Natural killer cell treated with Interleukin-12 subunit alpha and Interleukin-12 subunit beta and Interleukin-15 and Interleukin-18, amount 100 ng/mL, for 72 hours (primary cell): Measurements from ENCODE around the gene DMBX1. TPM values are rescaled to one million over a fixed set of nuclear protein-coding genes. Genes with fewer than 3 reads are reported as not detected.
A peak's percentile ranks its signal among the peaks of the same experiment; 100 is the strongest.

ENCODE experiments used
- ATAC-seq, 2 donors: fragments of 150-1000 bp; cut with Tn5 transposase in 1 of 2; sonication (Bioruptor Pico), chemical (Tn5 transposase) in 1 of 2; 2 replicates each; pipeline ENCODE4 v1.10.0; 2021
- DNase-seq: peaks from one replicate; pipeline ENCODE4 v3.0.0; 2022; ENCODE audit warnings: low spot score
- H3K27ac Mint-ChIP-seq, 2 donors: 1 replicate in 1 of 2; 2 replicates in 1 of 2; pipeline ENCODE4 v1.8.0; 2022; ENCODE audit warnings: mixed read lengths in 2 of 2, mild to moderate bottlenecking in 1 of 2, moderate library complexity in 1 of 2
- H3K27me3 Mint-ChIP-seq, 2 donors: 1 replicate in 1 of 2; 2 replicates in 1 of 2; pipeline ENCODE4 v1.8.0; 2022; ENCODE audit warnings: mixed read lengths in 2 of 2
- H3K36me3 Mint-ChIP-seq: one replicate; pipeline ENCODE4 v1.8.0; 2022; ENCODE audit warnings: mixed read lengths
- H3K4me1 Mint-ChIP-seq, 2 donors: 1 replicate in 1 of 2; 2 replicates in 1 of 2; pipeline ENCODE4 v1.8.0; 2022; ENCODE audit warnings: low read depth in 2 of 2, mixed read lengths in 2 of 2, mild to moderate bottlenecking in 1 of 2
- H3K4me3 Mint-ChIP-seq: one replicate; pipeline ENCODE4 v1.8.0; 2022; ENCODE audit warnings: mixed read lengths
- H3K9me3 Mint-ChIP-seq: 2 replicates; pipeline ENCODE4 v1.8.0; 2022; ENCODE audit warnings: mixed read lengths
- total RNA-seq, 2 donors: library from RNA; stranded (reverse); gene quantifications; one replicate each; pipeline ENCODE4 v1.2.3, GENCODE V29; 2022

The DMBX1 gene
- total RNA-seq, 2 donors from 2014 or later = 0.26 to 0.47 TPM

DNA sequence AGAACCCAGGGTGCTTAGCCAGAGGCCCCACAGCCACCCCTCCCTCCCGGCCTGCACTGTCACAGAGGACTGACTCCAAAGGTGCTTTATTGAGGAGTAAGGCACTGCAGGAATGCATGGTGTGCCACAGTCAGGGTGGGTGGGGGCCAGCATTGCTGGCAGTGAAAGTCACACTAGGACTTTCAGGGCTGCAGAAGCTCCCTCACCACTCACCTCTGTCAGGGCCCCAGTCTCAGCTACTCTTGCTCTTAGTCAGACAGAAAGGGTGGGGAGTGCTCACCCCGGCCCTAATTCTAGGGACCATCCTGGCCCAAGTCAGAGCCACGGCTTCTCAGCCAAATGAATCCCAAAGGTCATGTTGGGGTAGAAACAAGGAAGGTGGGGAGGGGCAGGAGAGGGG, 42.5 kb downstream of the DMBX1 start:
- Mint-ChIP-seq H3K27ac (no peak overlapping the region), H3K9me3 (no peaks in the 10 kb centered on the region), H3K27me3 (peaks cover 26% of the 10 kb centered on the region in 2 donors), H3K36me3 (no peaks in the 10 kb centered on the region), H3K4me3 (peak overlapping the region; percentile 11), H3K4me1 (peaks cover 15 to 19% of the 10 kb centered on the region in 2 donors)
- ATAC-seq (peak in 1 of 2 donors; percentile 36), DNase-seq (no peak)

DNA sequence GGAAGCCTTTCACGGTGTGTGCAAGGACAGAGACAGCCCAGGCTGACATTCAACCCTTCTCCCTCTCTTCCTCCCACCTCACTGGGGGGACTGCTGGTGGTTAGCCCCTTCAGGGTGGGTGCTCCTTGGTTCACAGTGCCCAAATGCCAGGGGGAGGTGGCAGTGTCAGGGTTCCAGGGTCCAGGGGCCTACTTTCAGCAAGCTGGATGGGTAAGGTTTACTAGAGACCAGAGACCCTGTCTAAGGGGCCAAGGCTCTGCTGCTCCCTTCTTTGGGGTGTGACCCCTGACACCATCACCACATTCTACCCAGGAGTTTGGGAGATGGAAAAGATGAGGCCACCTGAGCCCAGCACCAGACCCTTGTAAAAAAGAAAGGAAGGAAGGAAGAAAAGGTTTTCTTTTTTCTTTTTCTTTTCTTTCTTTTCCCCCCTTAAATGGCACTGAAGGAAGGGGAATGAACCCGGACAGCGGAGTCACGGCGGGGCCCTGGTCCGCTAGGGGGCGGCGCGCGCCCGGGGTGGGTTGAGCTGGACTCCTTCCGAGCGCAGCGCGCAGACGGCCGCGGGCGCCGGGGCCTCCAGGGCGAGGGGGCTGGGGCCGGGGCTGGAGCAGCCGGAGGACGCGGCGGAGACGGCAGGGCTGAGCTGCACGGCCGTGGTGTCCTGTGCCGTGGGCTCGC, 43.0 kb downstream of the DMBX1 start:
- Mint-ChIP-seq H3K36me3 (no peaks in the 10 kb centered on the region), H3K9me3 (no peaks in the 10 kb centered on the region), H3K27me3 (peaks cover 27 to 32% of the 10 kb centered on the region in 2 donors), H3K4me3 (peak overlapping the region; percentile 12), H3K4me1 (peaks cover 15 to 19% of the 10 kb centered on the region in 2 donors), H3K27ac (no peak overlapping the region)
- ATAC-seq (peak; percentile 82 to 86), DNase-seq (peak; percentile 81)

DNA sequence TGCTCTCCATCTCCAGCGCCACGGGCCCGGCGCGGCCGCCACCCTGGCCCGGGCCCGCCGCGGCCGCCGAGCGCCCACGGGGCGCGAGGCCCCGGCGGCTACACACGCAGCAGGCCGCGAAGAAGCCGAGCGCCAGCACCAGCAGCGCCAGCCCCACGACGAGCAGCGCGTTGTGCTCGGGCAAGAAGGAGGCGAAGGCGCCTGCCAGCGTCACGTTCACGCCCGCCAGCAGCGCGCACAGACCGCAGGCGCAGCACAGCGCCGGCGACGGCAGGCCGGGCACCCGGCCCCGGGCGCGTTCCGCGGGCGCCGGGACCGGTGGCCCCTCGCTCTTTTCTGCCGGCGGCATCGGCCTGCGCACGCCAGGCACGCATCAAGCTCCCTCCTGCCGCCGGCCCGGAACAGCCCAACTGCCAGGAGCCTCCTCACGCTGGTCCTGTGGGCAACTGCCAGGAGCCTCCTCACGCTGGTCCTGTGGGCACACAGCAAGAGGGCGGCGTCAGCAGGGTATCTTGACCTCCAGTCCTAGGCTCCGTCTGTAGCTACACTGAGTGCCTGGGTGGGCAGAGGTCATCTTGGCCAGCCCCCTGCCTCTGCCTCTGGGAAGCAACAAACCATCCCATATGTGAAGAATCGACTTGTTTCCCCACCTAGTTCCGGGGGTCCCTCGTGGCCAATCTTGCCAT, 43.7 kb downstream of the DMBX1 start:
- Mint-ChIP-seq H3K4me3 (peak overlapping the region; percentile 84), H3K27me3 (peaks cover 26 to 32% of the 10 kb centered on the region in 2 donors), H3K27ac (peak overlapping the region in 1 of 2 donors; percentile 37), H3K9me3 (no peaks in the 10 kb centered on the region), H3K36me3 (no peaks in the 10 kb centered on the region), H3K4me1 (peaks cover 14 to 17% of the 10 kb centered on the region in 2 donors)
- ATAC-seq (peak; percentile 72 to 80), DNase-seq (no peak)

DNA sequence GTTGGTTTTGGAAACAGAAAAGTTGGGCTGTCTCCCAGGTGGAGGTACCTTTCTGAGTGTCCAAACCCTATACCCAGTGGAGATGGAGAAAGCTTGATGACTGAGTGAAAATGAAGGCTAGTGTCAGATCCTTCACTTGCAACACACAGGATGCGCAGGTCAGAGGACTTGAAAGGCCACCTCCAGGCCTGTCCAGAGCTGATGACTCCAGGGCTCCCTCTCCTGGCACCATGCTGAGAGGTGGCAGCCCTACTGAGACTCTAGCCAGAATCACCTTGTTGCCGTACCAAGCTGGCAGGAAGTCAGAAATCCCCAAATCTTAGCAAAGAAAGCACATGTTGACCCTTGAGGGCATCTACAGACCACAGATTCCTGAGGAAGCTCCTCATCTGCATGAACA, 45.4 kb downstream of the DMBX1 start:
- H3K4me3 Mint-ChIP-seq = peak overlapping the region; percentile 2
- peaks cover 18 to 21% of the 10 kb centered on the region in 2 donors for H3K27me3 Mint-ChIP-seq
- no peaks in the 10 kb centered on the region for H3K9me3 Mint-ChIP-seq
- H3K4me1 Mint-ChIP-seq = peaks cover 4 to 5% of the 10 kb centered on the region in 2 donors
- no peak overlapping the region for H3K27ac Mint-ChIP-seq
- DNase-seq (no peak), ATAC-seq (no peak)
- H3K36me3 Mint-ChIP-seq = no peaks in the 10 kb centered on the region

DNA sequence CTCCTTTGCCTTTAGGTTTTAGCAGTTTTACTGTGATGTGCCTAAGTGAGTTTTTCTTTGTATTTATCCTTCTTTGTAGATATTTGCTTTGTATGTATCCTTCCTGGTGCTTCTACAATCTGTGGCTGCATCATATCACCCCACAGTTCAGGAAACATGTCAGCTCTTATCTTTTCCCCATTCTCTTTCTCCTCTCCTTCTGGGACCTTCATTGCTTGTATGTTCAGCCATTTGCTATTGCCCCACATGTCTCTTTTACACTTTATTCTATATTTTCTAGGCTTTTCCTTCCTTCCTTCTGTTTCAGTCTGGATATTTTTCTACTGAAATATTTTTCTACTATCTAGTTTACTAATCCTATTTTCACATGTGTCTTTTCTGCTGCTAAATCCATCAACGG, 46.9 kb downstream of the DMBX1 start:
- no peak for DNase-seq
- no peak for ATAC-seq
- Mint-ChIP-seq H3K9me3 (no peaks in the 10 kb centered on the region), H3K27ac (no peak overlapping the region), H3K27me3 (peaks cover 24 to 27% of the 10 kb centered on the region in 2 donors), H3K36me3 (no peaks in the 10 kb centered on the region), H3K4me1 (peaks cover 4 to 5% of the 10 kb centered on the region in 2 donors), H3K4me3 (no peak overlapping the region)

DNA sequence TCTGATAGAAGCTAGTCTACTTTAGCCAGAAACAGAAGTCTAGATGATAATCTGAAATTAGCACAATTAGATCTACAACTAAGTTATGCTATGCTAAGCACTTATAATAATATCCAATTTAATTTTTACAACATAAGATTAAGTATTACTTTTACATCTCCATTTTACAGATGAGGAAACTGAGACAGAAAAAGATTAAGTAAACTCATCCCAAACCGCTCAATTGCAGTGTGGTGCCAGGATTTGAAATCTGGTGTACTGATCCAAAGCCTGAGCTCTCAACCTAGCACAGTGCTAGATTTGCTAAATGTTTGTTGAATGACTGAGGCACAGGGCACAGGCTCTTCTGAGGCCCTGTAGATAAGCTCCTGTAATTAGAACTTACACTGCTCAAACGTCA, 48.0 kb downstream of the DMBX1 start:
- ATAC-seq = no peak
- Mint-ChIP-seq H3K9me3 (no peaks in the 10 kb centered on the region), H3K4me1 (peaks cover 4 to 5% of the 10 kb centered on the region in 2 donors), H3K27ac (no peak overlapping the region), H3K36me3 (no peaks in the 10 kb centered on the region), H3K27me3 (peaks cover 29 to 37% of the 10 kb centered on the region in 2 donors), H3K4me3 (no peak overlapping the region)
- no peak for DNase-seq

DNA sequence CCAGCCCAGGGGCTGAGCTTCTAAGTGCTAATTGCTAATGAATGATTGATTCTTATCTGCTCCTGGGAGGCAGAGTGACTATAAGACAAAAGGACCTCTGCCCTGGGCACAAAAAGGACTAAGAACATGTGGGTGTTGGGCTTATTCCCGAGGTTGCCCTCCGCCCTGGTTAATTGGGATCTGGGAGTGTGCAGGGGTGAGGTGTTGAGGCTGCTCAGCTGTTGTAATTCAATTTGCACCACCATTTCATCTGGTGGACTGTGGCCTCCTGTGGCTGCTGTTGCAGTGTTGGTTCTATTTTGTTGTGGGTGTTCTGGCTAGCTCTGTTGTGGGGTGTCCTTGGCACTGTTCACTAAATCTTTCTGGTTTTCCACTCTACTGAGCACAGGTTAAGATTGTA, 48.5 kb downstream of the DMBX1 start:
- no peaks in the 10 kb centered on the region for H3K36me3 Mint-ChIP-seq
- no peak overlapping the region for H3K27ac Mint-ChIP-seq
- no peak for ATAC-seq
- no peak for DNase-seq
- H3K4me1 Mint-ChIP-seq = peaks cover 4 to 5% of the 10 kb centered on the region in 2 donors
- H3K9me3 Mint-ChIP-seq = no peaks in the 10 kb centered on the region
- no peak overlapping the region for H3K4me3 Mint-ChIP-seq
- peaks cover 34 to 42% of the 10 kb centered on the region in 2 donors for H3K27me3 Mint-ChIP-seq

Other genes starting within 250 kb of the DMBX1 start
- gene RAD54L, start 242.1 kb upstream of the DMBX1 start, total RNA-seq = 10 to 100 TPM; 23.3 to 87.5 TPM
- gene LRRC41, start 186.2 kb upstream of the DMBX1 start, total RNA-seq = 10 to 100 TPM; 43.2 to 45.5 TPM
- 100 to 1,000 TPM; 236 to 253 TPM for gene UQCRH, start 186.1 kb upstream of the DMBX1 start, total RNA-seq
- gene NSUN4, start 149.0 kb upstream of the DMBX1 start, total RNA-seq = 10 to 100 TPM; 24.0 to 43.8 TPM
- 1 to 10 TPM; 4.1 to 6.6 TPM for gene FAAH, start 95.5 kb upstream of the DMBX1 start, total RNA-seq
- gene KNCN, start 61.8 kb downstream of the DMBX1 start, total RNA-seq = not detected
- 10 to 100 TPM; 63.7 to 89.9 TPM for gene MKNK1, start 114.4 kb downstream of the DMBX1 start, total RNA-seq
- gene MOB3C, start 127.0 kb downstream of the DMBX1 start, total RNA-seq = 10 to 100 TPM; 12.3 to 20.7 TPM
- gene ATPAF1, start 178.5 kb downstream of the DMBX1 start, total RNA-seq = 10 to 100 TPM; 34.1 to 40.9 TPM
- gene TEX38, start 182.0 kb downstream of the DMBX1 start, total RNA-seq = under 1 TPM in 1 of 2 donors, not detected in 1; 0.59 TPM
- 10 to 100 TPM; 64.2 to 78.4 TPM for gene EFCAB14, start 229.3 kb downstream of the DMBX1 start, total RNA-seq